H9 (cell line): ENCODE data around the gene SOX8. TPM values are rescaled to one million over a fixed set of nuclear protein-coding genes. Genes with fewer than 3 reads are reported as not detected.

Source experiments
- DNase-seq: peaks from one replicate; pipeline ENCODE4 v3.0.0-alpha.2; 2017
- H2AFZ ChIP-seq: one replicate; pipeline ENCODE4 v1.6.1; 2013; ENCODE audit warnings: mild to moderate bottlenecking, low read length, control low read depth, moderate library complexity
- H2AK5ac ChIP-seq: 2 replicates; pipeline ENCODE4 v1.6.1; 2013; ENCODE audit warnings: low read length, control low read depth, mixed read lengths; ENCODE audit not compliant: insufficient read length
- H2BK120ac ChIP-seq: one replicate; pipeline ENCODE4 v1.6.1; 2013; ENCODE audit warnings: low read depth, mild to moderate bottlenecking, low read length, control low read depth, inconsistent platforms; ENCODE audit not compliant: poor library complexity, severe bottlenecking
- H2BK12ac ChIP-seq: 2 replicates; pipeline ENCODE4 v1.6.1; 2013; ENCODE audit warnings: low read length, control low read depth, mixed read lengths, low read depth; ENCODE audit not compliant: insufficient read length
- H2BK15ac ChIP-seq: 2 replicates; pipeline ENCODE4 v1.6.1; 2013; ENCODE audit warnings: low read depth, low read length, control low read depth
- H2BK20ac ChIP-seq: one replicate; pipeline ENCODE4 v1.6.1; 2013; ENCODE audit warnings: low read depth, mild to moderate bottlenecking, low read length, control low read depth, inconsistent platforms; ENCODE audit not compliant: poor library complexity, severe bottlenecking
- H2BK5ac ChIP-seq: 2 replicates; pipeline ENCODE4 v1.6.1; 2013; ENCODE audit warnings: low read length, control low read depth, mixed read lengths; ENCODE audit not compliant: insufficient read length
- H3K14ac ChIP-seq: 2 replicates; pipeline ENCODE4 v1.6.1; 2013; ENCODE audit warnings: low read length, control low read depth; ENCODE audit not compliant: insufficient read depth
- H3K18ac ChIP-seq: 2 replicates; pipeline ENCODE4 v1.6.1; 2013; ENCODE audit warnings: low read depth, mild to moderate bottlenecking, mixed read lengths, low read length, control low read depth; ENCODE audit not compliant: insufficient read length
- H3K23ac ChIP-seq: 2 replicates; pipeline ENCODE4 v1.6.1; 2013; ENCODE audit warnings: low read length, control low read depth, mixed read lengths, low read depth; ENCODE audit not compliant: insufficient read length
- H3K23me2 ChIP-seq: 2 replicates; pipeline ENCODE4 v1.6.1; 2013; ENCODE audit warnings: low read depth, mild to moderate bottlenecking, mixed read lengths, low read length, control low read depth; ENCODE audit not compliant: insufficient read length, poor library complexity, severe bottlenecking
- H3K27ac ChIP-seq: 2 replicates; pipeline ENCODE4 v1.5.1; 2013; ENCODE audit warnings: low read length, control low read depth, mixed read lengths, low read depth; ENCODE audit not compliant: insufficient read length
- H3K27me3 ChIP-seq: 2 replicates; pipeline ENCODE4 v1.6.1; 2013; ENCODE audit warnings: low read length, control low read depth, inconsistent platforms; ENCODE audit not compliant: insufficient read depth
- H3K4ac ChIP-seq: 2 replicates; pipeline ENCODE4 v1.6.1; 2013; ENCODE audit warnings: low read depth, mild to moderate bottlenecking, control low read depth, inconsistent platforms, low read length, moderate library complexity
- H3K4me1 ChIP-seq: 2 replicates; pipeline ENCODE4 v1.6.1; 2013; ENCODE audit warnings: low read length, control low read depth, inconsistent platforms; ENCODE audit not compliant: insufficient read depth
- H3K4me2 ChIP-seq: 2 replicates; pipeline ENCODE4 v1.6.1; 2013; ENCODE audit warnings: low read length, control low read depth, mixed read lengths; ENCODE audit not compliant: insufficient read length, insufficient read depth
- H3K56ac ChIP-seq: 2 replicates; pipeline ENCODE4 v1.6.1; 2013; ENCODE audit warnings: low read depth, mild to moderate bottlenecking, mixed read lengths, low read length, control low read depth; ENCODE audit not compliant: insufficient read length
- H3K79me1 ChIP-seq: 2 replicates; pipeline ENCODE4 v1.6.1; 2013; ENCODE audit warnings: low read depth, mild to moderate bottlenecking, moderate library complexity, low read length, control low read depth, inconsistent platforms; ENCODE audit not compliant: insufficient read depth, poor library complexity, severe bottlenecking
- H3K79me2 ChIP-seq: 2 replicates; pipeline ENCODE4 v1.6.1; 2013; ENCODE audit warnings: low read length, control low read depth, inconsistent platforms; ENCODE audit not compliant: insufficient read depth
- H3K9ac ChIP-seq: 2 replicates; pipeline ENCODE4 v1.6.1; 2013; ENCODE audit warnings: low read length, control low read depth, mixed read lengths; ENCODE audit not compliant: insufficient read length; ENCODE audit errors: extremely low read depth
- H3K9me3 ChIP-seq: one replicate; pipeline ENCODE4 v1.6.1; 2013; ENCODE audit warnings: low read depth, low read length, inconsistent platforms; ENCODE audit not compliant: control insufficient read depth
- H3T11ph ChIP-seq: one replicate; pipeline ENCODE4 v1.6.1; 2013; ENCODE audit warnings: mild to moderate bottlenecking, low read length, control low read depth, inconsistent platforms
- H4K20me1 ChIP-seq: one replicate; pipeline ENCODE4 v1.6.1; 2013; ENCODE audit not compliant: control insufficient read depth, insufficient read length, insufficient read depth
- H4K5ac ChIP-seq: 2 replicates; pipeline ENCODE4 v1.6.1; 2013; ENCODE audit warnings: low read depth, mild to moderate bottlenecking, mixed read lengths, low read length, control low read depth; ENCODE audit not compliant: insufficient read length
- H4K8ac ChIP-seq: replicated peaks from 2 replicates; pipeline ENCODE4 v1.6.1; 2013; ENCODE audit warnings: low read length, control low read depth, mixed read lengths, low read depth; ENCODE audit not compliant: insufficient read length
- H4K91ac ChIP-seq: 2 replicates; pipeline ENCODE4 v1.6.1; 2013; ENCODE audit warnings: low read depth, mild to moderate bottlenecking, moderate library complexity, mixed read lengths, low read length, control low read depth; ENCODE audit not compliant: insufficient read length
- H3K27ac Mint-ChIP-seq, 3 experiments: 2 replicates in 2 of 3; 3 replicates in 1 of 3; pipeline ENCODE4 v1.8.0; 2020 to 2021; ENCODE audit warnings: mixed read lengths in 3 of 3, mild to moderate bottlenecking in 1 of 3, moderate library complexity in 1 of 3
- H3K27me3 Mint-ChIP-seq: 2 replicates; pipeline ENCODE4 v1.8.0; 2021; ENCODE audit warnings: low read depth, mild to moderate bottlenecking, moderate library complexity, mixed read lengths
- H3K36me3 Mint-ChIP-seq, 3 experiments: 2 replicates in 2 of 3; 3 replicates in 1 of 3; pipeline ENCODE4 v1.8.0; 2020 to 2021; ENCODE audit warnings: low read depth in 3 of 3, mixed read lengths in 3 of 3; ENCODE audit not compliant: insufficient read depth in 1 of 3
- H3K4me1 Mint-ChIP-seq, 2 experiments: 2 replicates each; pipeline ENCODE4 v1.8.0; 2020; ENCODE audit warnings: mixed read lengths in 2 of 2
- H3K4me3 Mint-ChIP-seq, 2 experiments: 2 replicates in 1 of 2; 3 replicates in 1 of 2; pipeline ENCODE4 v1.8.0; 2020 to 2021; ENCODE audit warnings: mild to moderate bottlenecking in 2 of 2, mixed read lengths in 2 of 2, moderate library complexity in 1 of 2
- H3K9me3 Mint-ChIP-seq, 2 experiments: 2 replicates in 1 of 2; 3 replicates in 1 of 2; pipeline ENCODE4 v1.8.0; 2020; ENCODE audit warnings: mild to moderate bottlenecking in 2 of 2, mixed read lengths in 2 of 2, moderate library complexity in 1 of 2
- CTCF ChIP-seq: fragments of 200-600 bp; sonication (generic); conservative IDR thresholded peaks from 3 replicates; pipeline ENCODE4 v1.8.0; 2021; ENCODE audit warnings: antibody characterized with exemption, mild to moderate bottlenecking
- WGBS: extraction: QIAGEN DNeasy Blood & Tissue Kit; methylation state at CpG from one replicate; pipeline ENCODE4 v1.1.7; 2013; ENCODE audit warnings: missing lambda C conversion rate, low lambda C conversion rate, mixed read lengths; ENCODE audit not compliant: insufficient read length; ENCODE audit errors: extremely low coverage; 5-methylcytosine and 5-hydroxymethylcytosine counted together
- total RNA-seq: library from RNA; stranded (reverse); gene quantifications from 2 replicates; pipeline ENCODE4 v1.2.1, GENCODE V29; 2021

SOX8 gene
- total RNA-seq, 1 experiment from 2014 or later, result 8.9 TPM

- no peaks in the 10 kb centered on the region for H3K27me3 ChIP-seq
- no peak for TF ChIP-seq CTCF
Measured at GRCh38 chr16:1033128-1033679, 51.6 kb downstream of the SOX8 start.

More at GRCh38 chr16:1033128-1033679, 51.6 kb downstream of the SOX8 start:
- Histone ChIP-seq H2BK12ac (no peak overlapping the region), H2BK15ac (no peak overlapping the region), H4K91ac (no peak overlapping the region), H2BK20ac (no peak overlapping the region), H3K56ac (no peak overlapping the region), H2AFZ (no peak overlapping the region), H3K4me1 (no peaks in the 10 kb centered on the region), H3K4ac (no peak overlapping the region), H3K9me3 (no peaks in the 10 kb centered on the region), H3K9ac (no peak overlapping the region), H2AK5ac (no peak overlapping the region), H2BK5ac (no peak overlapping the region), H3K79me2 (no peaks in the 10 kb centered on the region), H3K14ac (no peak overlapping the region), H4K8ac (no peak overlapping the region), H4K20me1 (no peaks in the 10 kb centered on the region), H3K23ac (no peak overlapping the region), H3T11ph (no peak overlapping the region), H3K79me1 (no peaks in the 10 kb centered on the region), H3K27ac (no peak overlapping the region), H3K18ac (no peak overlapping the region), H2BK120ac (no peak overlapping the region), H4K5ac (no peak overlapping the region), H3K23me2 (peaks cover 2% of the 10 kb centered on the region), H3K4me2 (no peak overlapping the region)
- Mint-ChIP-seq H3K27ac (no peak overlapping the region), H3K4me3 (no peak overlapping the region), H3K27me3 (peaks cover under 1% of the 10 kb centered on the region; the same call in 1 of the 2 replicates), H3K36me3 (no peaks in the 10 kb centered on the region), H3K4me1 (no peaks in the 10 kb centered on the region), H3K9me3 (no peaks in the 10 kb centered on the region)
- DNase-seq, result no peak
- 94% methylated on average over 2 of the region's 3 CpGs for WGBS
